Chondrocyte (in vitro differentiated cells): Measurements from ENCODE around the gene NAV3. TPM values are rescaled to one million over a fixed set of nuclear protein-coding genes. Genes with fewer than 3 reads are reported as not detected.

Experiments used
- DNase-seq: peaks from one replicate; pipeline ENCODE4 v3.0.0; 2021; ENCODE audit warnings: mixed read lengths, low spot score
- H3K27ac Mint-ChIP-seq: one replicate; pipeline ENCODE4 v1.8.0; 2021; ENCODE audit warnings: mild to moderate bottlenecking, moderate library complexity, mixed read lengths; ENCODE audit not compliant: unreplicated experiment
- H3K27me3 Mint-ChIP-seq: 2 replicates; pipeline ENCODE4 v1.8.0; 2021; ENCODE audit warnings: low read depth, mixed read lengths
- H3K36me3 Mint-ChIP-seq: 2 replicates; pipeline ENCODE4 v1.8.0; 2021; ENCODE audit warnings: low read depth, mixed read lengths
- H3K4me1 Mint-ChIP-seq: 2 replicates; pipeline ENCODE4 v1.8.0; 2021; ENCODE audit warnings: low read depth, mild to moderate bottlenecking, mixed read lengths
- H3K4me3 Mint-ChIP-seq: one replicate; pipeline ENCODE4 v1.8.0; 2021; ENCODE audit warnings: mild to moderate bottlenecking, moderate library complexity, mixed read lengths; ENCODE audit not compliant: unreplicated experiment
- H3K9me3 Mint-ChIP-seq: 2 replicates; pipeline ENCODE4 v1.8.0; 2021; ENCODE audit warnings: low read depth, mixed read lengths
- total RNA-seq: library from RNA; stranded (reverse); gene quantifications from 3 replicates; pipeline ENCODE4 v1.2.1, GENCODE V29; 2021
- TF ChIP-seq, protein P1 (sequence below): fragments of 200-600 bp; sonication (generic); IDR thresholded peaks from 2 replicates; pipeline ENCODE4 v1.5.0; 2021; ENCODE audit warnings: antibody characterized with exemption, mild to moderate bottlenecking, moderate library complexity

The NAV3 gene
- total RNA-seq, 1 donor from 2014 or later, result 29.9 TPM

GRCh38 chr12:77837876-77838291, 7.2 kb downstream of the NAV3 start:
- H3K27me3 Mint-ChIP-seq, result no peaks in the 10 kb centered on the region
- no peaks in the 10 kb centered on the region for H3K4me1 Mint-ChIP-seq
- no peak overlapping the region for H3K27ac Mint-ChIP-seq
- TF ChIP-seq, protein P1, sequence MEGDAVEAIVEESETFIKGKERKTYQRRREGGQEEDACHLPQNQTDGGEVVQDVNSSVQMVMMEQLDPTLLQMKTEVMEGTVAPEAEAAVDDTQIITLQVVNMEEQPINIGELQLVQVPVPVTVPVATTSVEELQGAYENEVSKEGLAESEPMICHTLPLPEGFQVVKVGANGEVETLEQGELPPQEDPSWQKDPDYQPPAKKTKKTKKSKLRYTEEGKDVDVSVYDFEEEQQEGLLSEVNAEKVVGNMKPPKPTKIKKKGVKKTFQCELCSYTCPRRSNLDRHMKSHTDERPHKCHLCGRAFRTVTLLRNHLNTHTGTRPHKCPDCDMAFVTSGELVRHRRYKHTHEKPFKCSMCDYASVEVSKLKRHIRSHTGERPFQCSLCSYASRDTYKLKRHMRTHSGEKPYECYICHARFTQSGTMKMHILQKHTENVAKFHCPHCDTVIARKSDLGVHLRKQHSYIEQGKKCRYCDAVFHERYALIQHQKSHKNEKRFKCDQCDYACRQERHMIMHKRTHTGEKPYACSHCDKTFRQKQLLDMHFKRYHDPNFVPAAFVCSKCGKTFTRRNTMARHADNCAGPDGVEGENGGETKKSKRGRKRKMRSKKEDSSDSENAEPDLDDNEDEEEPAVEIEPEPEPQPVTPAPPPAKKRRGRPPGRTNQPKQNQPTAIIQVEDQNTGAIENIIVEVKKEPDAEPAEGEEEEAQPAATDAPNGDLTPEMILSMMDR, result no peak
- no peaks in the 10 kb centered on the region for H3K9me3 Mint-ChIP-seq
- H3K36me3 Mint-ChIP-seq, result no peaks in the 10 kb centered on the region
- DNase-seq, result no peak
- H3K4me3 Mint-ChIP-seq, result no peak overlapping the region

DNA sequence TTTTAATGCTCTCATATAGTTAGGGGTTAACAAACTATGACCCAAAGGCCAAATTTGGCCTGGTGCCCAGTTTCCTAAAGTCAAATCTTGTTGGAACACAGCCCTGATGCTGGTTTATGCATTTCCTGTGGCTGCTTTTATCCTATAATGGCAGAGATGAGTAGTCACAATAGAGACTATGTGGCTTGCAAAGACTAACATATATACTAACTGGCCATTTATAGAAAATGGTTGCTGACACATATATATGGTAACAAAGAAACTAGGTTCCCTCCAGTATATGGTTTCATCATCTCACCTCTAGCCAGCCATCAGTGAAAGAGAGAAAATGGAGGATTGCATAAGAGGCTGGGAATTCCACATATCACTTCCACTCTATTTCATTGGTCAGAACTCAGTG, 10.8 kb downstream of the NAV3 start:
- H3K27me3 Mint-ChIP-seq, result no peaks in the 10 kb centered on the region
- TF ChIP-seq, protein P1, result no peak

DNA sequence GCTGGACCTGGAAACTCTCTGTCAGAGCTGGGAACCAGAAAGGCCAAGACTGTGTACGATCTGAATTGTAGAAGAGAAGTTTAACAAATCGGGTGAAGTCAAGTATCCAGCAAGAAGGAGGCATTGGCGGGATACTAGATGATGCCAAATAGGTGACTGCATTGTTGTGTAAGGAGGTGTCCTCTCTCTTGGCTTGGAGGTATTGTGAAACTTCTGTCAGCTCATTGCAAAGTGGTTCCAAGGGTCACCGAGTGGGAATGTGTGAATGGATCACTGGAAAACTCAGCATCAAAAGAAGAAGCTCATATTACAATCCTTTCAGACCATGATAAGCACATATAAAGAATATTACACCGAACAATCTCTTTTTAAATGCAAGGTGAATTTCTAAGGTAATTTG, 11.7 kb downstream of the NAV3 start:
- Mint-ChIP-seq H3K4me1 (peaks cover 17% of the 10 kb centered on the region), H3K9me3 (no peaks in the 10 kb centered on the region), H3K36me3 (no peaks in the 10 kb centered on the region), H3K27ac (no peak overlapping the region), H3K27me3 (no peaks in the 10 kb centered on the region), H3K4me3 (no peak overlapping the region)
- DNase-seq, result no peak
- TF ChIP-seq, protein P1, result no peak

More for the DNA sequence above, 10.8 kb downstream of the NAV3 start:
- H3K9me3 Mint-ChIP-seq, result no peaks in the 10 kb centered on the region
- H3K4me3 Mint-ChIP-seq, result no peak overlapping the region
- H3K4me1 Mint-ChIP-seq, result peaks cover 8% of the 10 kb centered on the region
- H3K27ac Mint-ChIP-seq, result no peak overlapping the region
- no peaks in the 10 kb centered on the region for H3K36me3 Mint-ChIP-seq
- no peak for DNase-seq

DNA sequence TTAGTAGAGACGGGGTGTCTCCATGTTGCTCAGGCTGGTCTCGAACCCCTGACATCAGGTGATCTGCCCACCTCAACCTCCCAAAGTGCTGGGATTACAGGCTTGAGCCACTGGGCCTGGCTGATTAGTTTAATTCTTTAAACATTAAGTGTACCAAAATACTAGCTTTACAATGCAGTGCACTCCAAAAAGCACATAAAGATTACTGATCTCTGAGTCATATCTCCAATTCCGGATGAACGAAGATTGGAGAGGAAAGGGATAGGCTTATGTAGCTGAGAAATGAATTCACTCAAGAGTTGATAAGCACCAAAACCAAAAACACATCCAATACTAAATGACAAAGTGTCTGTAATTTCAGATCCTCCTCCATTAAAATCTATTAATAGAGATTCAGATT, 15.1 kb downstream of the NAV3 start:
- no peak for DNase-seq
- H3K9me3 Mint-ChIP-seq, result no peaks in the 10 kb centered on the region
- H3K36me3 Mint-ChIP-seq, result no peaks in the 10 kb centered on the region
- TF ChIP-seq, protein P1, result no peak
- peaks cover 40% of the 10 kb centered on the region for H3K4me1 Mint-ChIP-seq
- peak overlapping the region; percentile 36 for H3K27ac Mint-ChIP-seq
- no peak overlapping the region for H3K4me3 Mint-ChIP-seq
- no peaks in the 10 kb centered on the region for H3K27me3 Mint-ChIP-seq

DNA sequence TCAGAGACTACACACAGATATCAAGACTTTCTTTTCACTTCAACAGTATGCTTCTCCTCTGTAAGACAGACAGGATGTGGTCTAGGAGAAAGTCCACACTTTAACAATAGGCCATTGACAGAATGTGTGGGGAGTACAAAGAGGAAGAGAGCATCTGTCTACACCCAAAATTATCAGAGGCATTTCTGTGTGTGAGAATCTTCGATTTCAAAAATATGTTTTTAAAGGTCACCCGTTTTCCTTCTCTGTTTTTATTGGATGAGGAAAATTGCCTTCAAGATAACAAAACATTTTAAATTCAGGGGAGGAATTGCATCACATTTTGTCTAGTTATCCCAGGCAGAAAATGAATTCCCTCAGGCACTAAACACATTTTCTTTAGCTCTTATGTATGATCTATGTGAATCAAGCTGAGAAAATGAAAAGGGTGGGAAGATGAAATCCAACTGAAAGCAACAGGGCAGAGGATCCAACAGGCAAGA, 16.4 kb downstream of the NAV3 start:
- H3K9me3 Mint-ChIP-seq, result no peaks in the 10 kb centered on the region
- no peaks in the 10 kb centered on the region for H3K36me3 Mint-ChIP-seq
- peak overlapping the region; percentile 28 for H3K27ac Mint-ChIP-seq
- H3K4me3 Mint-ChIP-seq, result no peak overlapping the region
- TF ChIP-seq, protein P1, result no peak
- peaks cover 40% of the 10 kb centered on the region for H3K4me1 Mint-ChIP-seq
- DNase-seq, result no peak
- no peaks in the 10 kb centered on the region for H3K27me3 Mint-ChIP-seq
